Left renal cortex interstitium (tissue), 4 donors: ENCODE data around the gene IL36B. TPM values are rescaled to one million over a fixed set of nuclear protein-coding genes. Genes with fewer than 3 reads are reported as not detected.

Experiments
- DNase-seq, 4 donors: peaks; one replicate each; pipeline ENCODE4 v3.0.0-alpha.2; 2013; ENCODE audit warnings: low read depth in 4 of 4, low spot score in 2 of 4, missing footprints in 1 of 4
- polyA plus RNA-seq, 4 donors: library from polyadenylated mRNA; unstranded; fragments of 120-200 nt; gene quantifications; one replicate each; pipeline ENCODE4 v1.2.1, GENCODE V29; 2013; ENCODE audit not compliant: insufficient read length in 4 of 4

The IL36B gene
- polyA plus RNA-seq, 4 donors = not detected

GRCh38 chr2:113057117-113057516 is 4.5 kb upstream of the IL36B start:
- DNase-seq = no peak

DNA sequence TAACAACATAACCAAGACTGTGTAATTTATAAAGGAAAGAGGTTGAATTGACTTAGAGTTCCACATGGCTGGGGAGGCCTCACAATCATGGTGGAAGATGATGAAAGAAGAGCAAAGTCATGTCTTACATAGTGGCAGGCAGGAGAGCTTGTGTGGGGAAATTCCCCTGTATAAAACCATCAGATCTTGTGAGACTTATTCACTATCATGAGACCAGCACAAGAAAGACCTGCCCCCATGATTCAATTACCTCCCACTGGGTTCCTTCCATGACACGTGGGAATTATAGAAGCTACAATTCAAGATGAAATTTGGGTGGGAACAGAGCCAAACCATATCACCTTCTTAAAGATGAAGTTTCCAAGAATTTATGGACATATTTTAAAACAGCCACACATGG is 3.9 kb upstream of the IL36B start:
- no peak for DNase-seq

DNA sequence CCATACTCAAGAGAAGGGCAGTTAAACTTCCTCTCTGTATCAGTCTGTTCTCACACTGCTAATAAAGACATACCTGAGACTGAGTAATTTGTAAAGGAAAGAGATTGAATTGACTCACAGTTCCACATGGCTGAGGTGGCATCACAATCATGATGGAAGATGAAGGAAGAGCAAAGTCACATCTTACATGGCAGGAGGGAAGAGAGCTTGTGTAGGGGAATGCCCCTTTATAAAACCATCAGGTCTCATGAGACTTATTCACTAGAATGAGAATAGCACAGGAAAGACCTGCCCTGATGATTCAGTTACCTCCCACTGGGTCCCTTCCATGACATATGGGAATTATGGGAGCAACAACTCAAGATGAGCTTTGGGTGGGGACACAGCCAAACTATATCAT is 1.4 kb upstream of the IL36B start:
- no peak for DNase-seq

- no peak for DNase-seq
Observed at GRCh38 chr2:113053666-113054065, 999 bp upstream of the IL36B start.

GRCh38 chr2:113050921-113051895 is 1.5 kb downstream of the IL36B start:
- DNase-seq = no peak

- no peak for DNase-seq
Observed at GRCh38 chr2:113046465-113046864, 6.2 kb downstream of the IL36B start.

GRCh38 chr2:113041871-113042270 is 10.8 kb downstream of the IL36B start:
- no peak for DNase-seq

GRCh38 chr2:113039719-113040118 is 12.9 kb downstream of the IL36B start:
- no peak for DNase-seq

DNA sequence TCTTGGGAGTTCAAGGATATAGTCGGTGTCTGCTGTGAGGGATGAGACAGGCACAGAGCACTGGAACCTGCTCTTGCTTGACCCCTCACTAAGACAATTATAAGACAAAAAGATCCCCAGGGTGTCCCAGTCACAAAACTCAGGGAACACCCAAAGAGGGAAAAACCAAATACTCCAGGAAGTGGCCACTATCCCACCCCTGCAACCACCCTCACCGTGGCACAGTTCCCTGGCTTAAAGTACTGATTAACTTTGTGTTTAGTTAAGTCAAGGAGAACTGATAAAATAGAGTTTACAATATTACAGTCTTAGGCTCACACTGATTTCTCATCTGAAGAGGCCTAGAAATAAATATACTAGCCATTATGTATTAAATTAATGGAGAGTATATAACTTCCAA is 13.5 kb downstream of the IL36B start:
- no peak for DNase-seq

GRCh38 chr2:113038291-113038690 is 14.4 kb downstream of the IL36B start:
- DNase-seq = no peak

- DNase-seq = no peak
Observed at GRCh38 chr2:113036763-113037162, 15.9 kb downstream of the IL36B start.

DNA sequence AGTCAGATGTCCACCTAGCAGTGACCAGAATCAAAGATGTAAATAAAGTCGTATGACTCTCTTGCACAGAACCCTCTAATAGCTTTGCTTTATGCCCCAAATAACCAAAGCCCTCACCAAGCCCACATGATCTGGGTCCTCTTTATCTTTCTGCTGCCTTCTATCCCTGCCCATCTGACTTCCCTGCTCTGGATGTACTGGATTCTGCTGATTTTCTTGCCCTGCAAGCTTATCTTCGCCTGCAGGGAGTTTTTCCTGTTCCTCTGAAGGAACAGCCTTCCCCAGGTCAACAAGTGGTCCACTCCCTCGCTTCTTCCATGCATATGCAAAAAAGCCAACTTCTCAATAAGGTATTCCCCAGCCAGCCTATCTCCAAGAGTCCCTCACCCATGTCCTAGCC is 18.7 kb downstream of the IL36B start:
- DNase-seq = no peak

DNA sequence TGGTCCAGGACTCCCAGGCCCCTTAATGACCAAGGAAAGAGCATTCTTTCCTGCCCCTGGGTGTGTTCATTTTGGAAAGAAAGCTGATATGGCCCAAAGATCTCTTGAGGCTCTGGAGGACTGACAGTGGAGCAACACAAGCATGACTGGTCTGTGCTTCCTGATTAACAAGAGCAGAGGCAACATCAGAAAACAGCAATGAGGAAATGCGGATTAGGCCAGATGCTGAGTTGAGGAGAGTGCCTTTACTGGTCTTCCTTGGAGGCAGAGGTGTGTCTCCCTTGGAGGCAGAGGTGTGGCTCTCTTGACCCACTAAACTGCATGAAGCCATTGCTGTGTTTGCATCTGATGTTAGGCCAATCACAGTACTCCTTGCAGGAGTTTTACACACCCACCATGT is 19.9 kb downstream of the IL36B start:
- no peak for DNase-seq

DNA sequence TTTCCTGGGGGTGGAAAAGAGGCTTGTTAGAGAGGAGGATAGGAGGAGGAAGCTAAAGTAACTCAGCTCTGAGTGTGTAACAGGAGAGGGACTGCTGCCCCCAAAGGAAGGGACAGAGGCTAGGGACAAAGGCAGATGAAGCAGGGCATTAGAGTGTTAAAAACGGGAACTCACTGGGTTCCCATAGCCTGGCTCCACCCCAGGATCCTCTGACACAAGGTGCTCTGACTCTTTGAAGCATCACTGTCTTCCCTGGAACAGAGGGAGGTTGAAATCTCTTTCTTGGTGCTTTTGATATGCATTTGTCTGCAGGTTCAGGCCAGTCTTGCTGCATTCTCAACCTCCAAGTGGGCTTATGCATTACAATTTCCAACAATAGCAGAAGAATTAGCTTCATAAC is 24.6 kb downstream of the IL36B start:
- DNase-seq = no peak

DNA sequence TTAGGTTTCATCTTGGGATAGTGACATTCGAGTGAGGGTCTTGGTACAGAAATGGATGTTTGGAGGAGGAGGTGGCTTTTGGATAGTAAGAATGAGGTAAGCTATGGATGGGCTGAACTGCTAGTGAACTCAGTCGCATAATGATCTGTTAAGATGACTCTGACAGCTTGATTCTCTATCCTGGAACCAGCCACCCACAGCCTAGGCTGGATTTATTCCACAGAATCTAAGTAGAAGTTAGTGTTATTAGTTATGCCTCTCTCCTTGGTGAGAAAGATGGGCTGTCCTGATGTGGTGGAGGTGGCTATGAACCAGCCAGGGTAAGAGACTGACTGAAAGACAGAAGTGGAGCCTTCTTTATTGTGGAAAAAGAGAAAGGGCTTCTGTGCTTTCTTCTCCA is 25.0 kb downstream of the IL36B start:
- DNase-seq = no peak

- no peak for DNase-seq
Observed at GRCh38 chr2:113025737-113026136, 26.9 kb downstream of the IL36B start.

DNA sequence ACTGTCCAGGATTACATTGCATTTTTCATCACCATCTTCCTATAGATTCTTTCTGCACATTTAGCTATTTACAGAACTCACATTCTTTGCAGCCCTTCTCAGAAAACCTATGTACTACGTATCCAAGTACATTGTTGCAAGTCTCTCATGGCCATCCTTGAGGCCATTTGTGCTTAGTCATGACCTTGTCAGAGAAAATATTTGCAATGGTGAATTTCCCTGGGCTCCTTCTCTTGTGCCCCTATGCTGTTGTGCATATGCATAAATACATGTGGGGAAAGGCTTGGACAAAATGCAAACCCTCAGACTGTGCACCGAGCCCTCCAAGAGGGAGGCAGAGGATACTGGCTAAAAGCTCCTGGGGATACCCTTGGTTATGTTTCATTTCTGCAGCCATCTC is 27.9 kb downstream of the IL36B start:
- no peak for DNase-seq

- no peak for DNase-seq
Observed at GRCh38 chr2:113021312-113021711, 31.4 kb downstream of the IL36B start.

- no peak for DNase-seq
Observed at GRCh38 chr2:113018509-113018908, 34.2 kb downstream of the IL36B start.

- DNase-seq = no peak
Observed at GRCh38 chr2:113015655-113016054, 37.0 kb downstream of the IL36B start.

DNA sequence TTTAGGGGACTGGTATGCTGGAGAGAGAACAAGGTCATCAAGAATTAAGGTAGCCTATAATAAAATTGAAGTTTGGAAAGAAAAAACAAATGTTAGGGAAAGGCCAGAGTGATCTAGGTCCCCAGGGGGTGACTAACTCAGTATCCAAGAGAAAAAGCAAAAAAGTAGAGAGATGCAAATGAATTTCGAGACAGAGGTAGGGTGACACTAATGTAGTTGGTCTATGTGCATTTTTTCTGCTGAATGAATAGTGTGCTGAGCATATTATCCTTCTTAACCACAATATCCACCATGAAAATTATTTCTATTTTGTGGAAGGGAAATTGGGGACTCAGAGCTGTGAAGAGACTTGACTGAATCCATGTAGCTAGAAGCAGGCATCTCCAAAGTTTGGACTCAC is 37.6 kb downstream of the IL36B start:
- no peak for DNase-seq

GRCh38 chr2:113014067-113014466 is 38.6 kb downstream of the IL36B start:
- DNase-seq = no peak

- no peak for DNase-seq
Observed at GRCh38 chr2:113013336-113013661, 39.4 kb downstream of the IL36B start.
